ENCODE measurements around the gene TMCO4. TPM values are rescaled to one million over a fixed set of nuclear protein-coding genes. Genes with fewer than 3 reads are reported as not detected.

Gene TMCO4
- total RNA-seq, 1 donor: 27.5 TPM

GRCh38 chr1:19723874-19724273, 75.8 kb downstream of the TMCO4 start:
- Histone ChIP-seq H3K4me1 (ENCODE audit: insufficient read depth, low read length) (no peaks in the 10 kb centered on the region), H4K20me1 (ENCODE audit: insufficient read depth, low read length) (no peaks in the 10 kb centered on the region), H3K27ac (ENCODE audit: low read depth, low read length) (no peak overlapping the region), H3K36me3 (ENCODE audit: insufficient read depth, low read length) (peaks cover 4% of the 10 kb centered on the region), H3K79me2 (ENCODE audit: insufficient read depth, low read length) (no peaks in the 10 kb centered on the region), H3K4me2 (ENCODE audit: insufficient read depth, low read length) (no peak overlapping the region), H2AFZ (ENCODE audit: low read length) (no peak overlapping the region), H3K4me3 (ENCODE audit: insufficient read depth, low read length) (no peak overlapping the region), H3K9me3 (ENCODE audit: low read depth, low read length) (no peaks in the 10 kb centered on the region), H3K27me3 (ENCODE audit: insufficient read depth, low read length) (no peaks in the 10 kb centered on the region)
- no peak for DNase-seq (ENCODE audit: insufficient read length, low spot score, missing footprints)
- no peak for TF ChIP-seq CTCF (IDR thresholded peaks at IDR 0.05; ENCODE audit: extremely low read depth, low read depth, low read length)

GRCh38 chr1:19720973-19721372, 78.7 kb downstream of the TMCO4 start:
- no peaks in the 10 kb centered on the region for H3K79me2 ChIP-seq (ENCODE audit: insufficient read depth, low read length)
- H3K9me3 ChIP-seq (ENCODE audit: low read depth, low read length): no peaks in the 10 kb centered on the region
- no peaks in the 10 kb centered on the region for H4K20me1 ChIP-seq (ENCODE audit: insufficient read depth, low read length)
- H2AFZ ChIP-seq (ENCODE audit: low read length): no peak overlapping the region
- no peak overlapping the region for H3K4me2 ChIP-seq (ENCODE audit: insufficient read depth, low read length)
- DNase-seq (ENCODE audit: insufficient read length, low spot score, missing footprints): no peak
- no peaks in the 10 kb centered on the region for H3K4me1 ChIP-seq (ENCODE audit: insufficient read depth, low read length)
- no peak for TF ChIP-seq CTCF (IDR thresholded peaks at IDR 0.05; ENCODE audit: extremely low read depth, low read depth, low read length)
- H3K4me3 ChIP-seq (ENCODE audit: insufficient read depth, low read length): no peak overlapping the region
- H3K27ac ChIP-seq (ENCODE audit: low read depth, low read length): no peak overlapping the region
- no peaks in the 10 kb centered on the region for H3K36me3 ChIP-seq (ENCODE audit: insufficient read depth, low read length)
- H3K27me3 ChIP-seq (ENCODE audit: insufficient read depth, low read length): no peaks in the 10 kb centered on the region

GRCh38 chr1:19720174-19720573, 79.5 kb downstream of the TMCO4 start:
- TF ChIP-seq CTCF (IDR thresholded peaks at IDR 0.05; ENCODE audit: extremely low read depth, low read depth, low read length): no peak
- H3K27me3 ChIP-seq (ENCODE audit: insufficient read depth, low read length): no peaks in the 10 kb centered on the region
- no peaks in the 10 kb centered on the region for H3K4me1 ChIP-seq (ENCODE audit: insufficient read depth, low read length)
- no peak overlapping the region for H3K4me2 ChIP-seq (ENCODE audit: insufficient read depth, low read length)
- H2AFZ ChIP-seq (ENCODE audit: low read length): no peak overlapping the region
- H3K36me3 ChIP-seq (ENCODE audit: insufficient read depth, low read length): no peaks in the 10 kb centered on the region
- H3K27ac ChIP-seq (ENCODE audit: low read depth, low read length): no peak overlapping the region
- H3K79me2 ChIP-seq (ENCODE audit: insufficient read depth, low read length): no peaks in the 10 kb centered on the region
- no peak overlapping the region for H3K4me3 ChIP-seq (ENCODE audit: insufficient read depth, low read length)
- no peaks in the 10 kb centered on the region for H3K9me3 ChIP-seq (ENCODE audit: low read depth, low read length)
- no peak for DNase-seq (ENCODE audit: insufficient read length, low spot score, missing footprints)
- H4K20me1 ChIP-seq (ENCODE audit: insufficient read depth, low read length): no peaks in the 10 kb centered on the region

GRCh38 chr1:19717467-19717866, 82.2 kb downstream of the TMCO4 start:
- no peaks in the 10 kb centered on the region for H4K20me1 ChIP-seq (ENCODE audit: insufficient read depth, low read length)
- no peak for DNase-seq (ENCODE audit: insufficient read length, low spot score, missing footprints)
- peaks cover 5% of the 10 kb centered on the region for H3K36me3 ChIP-seq (ENCODE audit: insufficient read depth, low read length)
- H3K27me3 ChIP-seq (ENCODE audit: insufficient read depth, low read length): no peaks in the 10 kb centered on the region
- H3K4me1 ChIP-seq (ENCODE audit: insufficient read depth, low read length): no peaks in the 10 kb centered on the region
- no peak overlapping the region for H3K4me2 ChIP-seq (ENCODE audit: insufficient read depth, low read length)
- no peaks in the 10 kb centered on the region for H3K9me3 ChIP-seq (ENCODE audit: low read depth, low read length)
- no peak for TF ChIP-seq CTCF (IDR thresholded peaks at IDR 0.05; ENCODE audit: extremely low read depth, low read depth, low read length)
- no peaks in the 10 kb centered on the region for H3K79me2 ChIP-seq (ENCODE audit: insufficient read depth, low read length)
- H3K4me3 ChIP-seq (ENCODE audit: insufficient read depth, low read length): no peak overlapping the region
- H2AFZ ChIP-seq (ENCODE audit: low read length): no peak overlapping the region
- no peak overlapping the region for H3K27ac ChIP-seq (ENCODE audit: low read depth, low read length)

Measured in osteoblast (primary cell).